ENCODE results near the gene ZNF600.
"Not testable (repeated sequence)": the region's sequence is repeated elsewhere in the genome, so short reads cannot be mapped to it uniquely, and the experiment has no call there.

GRCh38 chr19:52726051-52726450 lies 60.5 kb downstream of the ZNF600 start:
- not testable (repeated sequence) for TF ChIP-seq CTCF, POLR2A, EP300 (IDR thresholded peaks at IDR 0.05)
